OCI-M1 (cell line): ENCODE data around the gene MTHFD1L.

Experiments used
- DNase-seq: peaks from one replicate; lab custom pipeline; 2025; lab: John Stamatoyannopoulos, UW

Gene MTHFD1L

GRCh38 chr6:150934380-150934779 lies 68.9 kb downstream of the MTHFD1L start:
- DNase-seq = no peak

DNA sequence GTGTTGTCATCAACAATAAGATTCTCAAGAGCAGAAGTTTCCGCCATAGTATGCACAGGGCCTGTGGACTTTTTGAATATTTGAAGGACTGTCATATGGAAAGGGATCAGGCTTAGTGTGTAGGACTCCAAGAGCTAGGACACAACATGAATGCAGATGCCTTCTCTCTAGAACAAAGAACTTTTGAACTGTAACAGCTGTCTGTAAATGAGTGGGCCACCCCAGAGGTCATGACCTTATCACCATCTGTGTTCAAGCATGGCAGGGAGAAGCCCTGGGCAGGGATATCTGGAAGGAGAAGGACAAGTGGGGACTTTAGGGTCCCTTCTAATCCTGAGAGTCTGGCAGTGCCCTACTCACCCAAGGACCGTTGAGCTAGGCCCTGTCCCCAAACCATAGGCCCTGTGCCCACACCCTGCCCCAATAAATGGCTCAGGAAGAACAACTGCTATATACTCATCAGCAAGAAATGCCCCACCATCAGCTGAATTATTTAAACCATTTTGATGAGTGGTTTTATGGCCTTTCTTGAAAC lies 70.6 kb downstream of the MTHFD1L start:
- DNase-seq = no peak

- DNase-seq = no peak
These were observed 71.8 kb downstream of the MTHFD1L start for GRCh38 chr6:150937132-150937906.

GRCh38 chr6:150939399-150939798 lies 73.9 kb downstream of the MTHFD1L start:
- no peak for DNase-seq

DNA sequence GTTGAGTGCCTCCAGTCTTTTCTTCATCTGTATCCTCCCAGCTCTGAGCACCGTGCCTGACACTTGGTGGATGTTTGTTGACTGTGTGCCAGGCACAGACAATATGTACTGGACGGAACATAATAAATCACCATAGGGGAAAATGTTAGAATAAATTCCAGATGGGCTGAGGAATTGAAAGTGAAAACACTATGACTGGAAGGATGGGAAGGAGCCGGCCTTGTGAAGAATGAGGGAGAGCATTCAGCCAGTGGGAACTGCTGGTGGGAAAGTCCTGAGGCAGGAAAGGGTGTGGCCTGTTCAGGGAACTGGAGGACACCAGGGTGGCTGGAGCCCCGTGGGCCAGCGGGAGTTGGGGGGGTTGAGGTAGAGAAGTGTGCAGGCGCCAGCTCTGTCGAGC lies 75.4 kb downstream of the MTHFD1L start:
- DNase-seq = no peak

DNA sequence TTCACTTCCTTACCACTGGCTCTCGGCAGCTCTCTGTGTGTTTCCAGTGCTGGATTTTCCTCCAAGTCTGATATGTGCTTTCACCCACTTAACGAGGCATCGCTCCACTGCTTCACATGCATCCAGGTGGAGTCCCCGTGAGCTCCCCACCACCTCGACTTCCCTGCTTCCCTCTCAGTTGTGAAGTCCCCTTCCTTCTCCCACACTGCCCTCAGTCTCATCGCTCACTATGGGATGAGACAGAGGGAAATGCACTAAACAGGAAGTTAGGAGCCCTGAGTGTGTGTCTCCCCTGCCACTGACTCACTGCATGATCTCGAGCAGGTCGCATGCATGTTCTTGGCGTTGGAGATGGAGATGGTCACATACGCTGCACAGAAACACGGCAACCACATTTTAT lies 84.0 kb downstream of the MTHFD1L start:
- no peak for DNase-seq

DNA sequence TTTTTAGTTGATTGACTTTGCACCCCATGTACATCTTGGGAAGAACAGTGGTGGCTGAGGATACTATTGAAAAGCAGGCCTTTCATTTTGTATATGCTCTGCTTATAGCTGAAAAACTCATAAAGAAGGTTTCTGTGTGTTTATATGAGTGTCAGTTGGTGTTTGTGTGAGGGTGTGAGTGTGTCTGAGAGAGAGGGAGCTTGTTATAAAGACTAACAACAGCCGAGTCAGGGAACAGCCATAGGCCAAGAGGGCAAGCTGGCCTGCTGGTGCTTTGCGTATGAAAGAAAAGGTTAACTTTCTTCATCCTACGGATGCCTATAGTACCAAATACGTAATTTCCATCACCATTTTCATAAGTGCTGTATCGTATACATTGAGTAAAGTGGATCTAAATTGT lies 88.3 kb downstream of the MTHFD1L start:
- DNase-seq = no peak

DNA sequence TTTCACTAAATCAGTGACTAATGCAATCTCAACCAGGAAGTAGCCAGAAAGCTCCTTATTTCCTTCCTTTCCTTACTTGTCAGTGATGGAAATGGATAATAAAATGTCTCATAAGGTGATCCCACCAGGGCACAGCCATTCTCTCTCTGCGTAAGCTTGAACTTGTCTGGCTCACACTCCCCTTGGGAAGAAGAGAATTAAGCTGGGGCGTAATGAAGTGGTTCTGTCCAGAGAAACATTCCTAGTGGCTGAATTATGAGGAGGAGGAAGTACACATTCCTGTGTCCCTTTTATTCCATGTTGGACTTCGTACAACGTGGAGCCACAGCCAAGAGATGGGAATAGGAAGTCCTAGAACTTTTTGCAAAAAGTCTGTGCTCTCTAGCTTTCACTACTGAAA lies 93.7 kb downstream of the MTHFD1L start:
- DNase-seq = no peak

DNA sequence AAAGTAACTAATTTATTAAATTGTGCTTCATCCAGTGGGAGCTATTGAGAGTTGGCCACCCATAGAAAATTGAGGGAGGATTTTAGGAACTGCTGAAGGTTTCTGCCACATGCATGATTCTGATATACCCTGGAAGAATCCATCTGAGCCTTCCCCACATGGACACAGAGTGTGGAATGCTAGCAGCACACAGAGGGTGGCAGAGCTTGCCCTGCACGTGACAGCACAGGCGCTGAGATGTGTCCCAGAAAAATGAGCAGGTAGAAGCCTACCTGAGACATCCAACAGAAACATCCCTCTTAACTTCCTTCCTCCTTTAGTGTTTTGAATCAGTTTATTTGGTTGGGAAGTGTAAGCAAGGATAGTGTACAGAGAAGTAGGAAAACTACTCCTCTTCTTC lies 96.9 kb downstream of the MTHFD1L start:
- DNase-seq = no peak

- DNase-seq = no peak
These were observed 99.3 kb downstream of the MTHFD1L start for GRCh38 chr6:150964765-150965164.

DNA sequence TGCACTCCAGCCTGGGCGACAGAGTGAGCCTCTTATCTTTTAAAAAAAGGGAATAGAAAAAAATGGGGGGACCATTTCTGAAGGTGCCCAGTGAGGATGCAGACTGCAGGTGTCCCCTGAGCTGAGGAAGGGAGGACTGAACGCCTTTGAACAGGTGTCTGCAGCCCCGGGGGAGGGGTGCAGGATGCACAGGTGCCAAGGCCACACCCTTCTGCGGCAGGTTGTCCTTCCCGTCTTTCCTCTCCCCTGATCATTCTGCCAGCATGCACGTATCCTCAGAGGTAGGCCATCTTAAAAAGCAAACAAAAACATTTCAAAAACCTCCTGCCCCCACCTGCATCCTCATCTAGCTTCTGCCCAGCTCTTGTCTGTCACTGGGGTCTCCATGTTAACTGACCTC lies 101.3 kb downstream of the MTHFD1L start:
- no peak for DNase-seq

DNA sequence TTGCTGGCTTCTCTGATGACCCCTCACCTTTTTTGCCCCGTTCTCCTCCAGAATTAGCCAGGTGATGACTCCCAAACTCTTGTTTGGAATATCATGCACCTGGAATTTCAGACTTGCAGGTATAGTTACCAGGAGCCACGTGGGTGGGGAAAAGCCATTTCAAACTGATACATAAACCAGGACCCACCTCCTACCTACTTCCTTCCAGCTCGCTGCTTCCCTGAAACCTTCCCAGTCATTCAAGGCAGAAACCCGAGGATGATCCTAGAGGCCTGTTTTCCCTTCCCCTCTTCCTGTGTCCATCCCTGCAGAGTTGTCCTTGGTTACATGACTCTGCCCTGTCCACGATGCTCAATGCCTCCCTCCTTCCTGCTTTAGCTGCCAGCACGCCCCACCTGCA lies 101.9 kb downstream of the MTHFD1L start:
- no peak for DNase-seq

GRCh38 chr6:150967910-150968309 lies 102.4 kb downstream of the MTHFD1L start:
- DNase-seq = no peak

- no peak for DNase-seq
These were observed 104.4 kb downstream of the MTHFD1L start for GRCh38 chr6:150969901-150970300.

DNA sequence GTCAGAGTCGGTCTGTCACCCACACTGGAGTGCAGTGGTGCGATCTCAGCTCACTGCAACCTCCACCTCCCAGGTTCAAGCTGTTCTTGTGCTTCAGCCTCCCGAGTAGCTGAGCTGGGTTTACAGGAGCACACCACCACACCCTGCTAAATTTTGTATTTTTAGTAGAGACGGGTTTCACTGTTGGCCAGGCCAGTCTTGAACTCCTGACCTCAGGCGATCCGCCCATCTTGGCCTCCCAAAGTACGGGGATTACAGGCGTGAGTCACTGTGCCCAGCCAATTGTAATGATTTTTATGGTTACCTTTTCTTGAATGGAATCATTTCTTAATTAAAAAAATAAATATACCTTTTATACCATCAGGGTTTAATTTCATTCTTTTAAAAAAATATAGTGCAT lies 105.7 kb downstream of the MTHFD1L start:
- no peak for DNase-seq

DNA sequence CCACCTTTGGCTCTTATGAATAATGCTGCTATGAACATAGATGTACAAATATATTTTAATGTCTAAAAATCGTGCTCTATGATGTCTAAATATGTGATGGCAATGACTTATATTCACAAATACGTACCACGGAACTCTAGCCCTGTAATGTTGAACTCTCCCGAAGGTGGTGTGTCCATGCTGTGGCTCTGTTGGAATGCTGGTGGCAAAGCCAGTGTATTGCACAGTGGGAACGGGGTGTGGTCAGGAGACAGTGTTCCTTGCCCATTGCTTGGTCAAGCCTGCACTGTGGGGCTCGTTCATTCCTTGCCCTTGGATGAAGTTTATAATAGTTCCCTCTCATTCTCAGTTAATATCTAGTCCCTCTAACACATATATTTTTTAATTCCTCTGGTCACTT lies 109.6 kb downstream of the MTHFD1L start:
- no peak for DNase-seq

DNA sequence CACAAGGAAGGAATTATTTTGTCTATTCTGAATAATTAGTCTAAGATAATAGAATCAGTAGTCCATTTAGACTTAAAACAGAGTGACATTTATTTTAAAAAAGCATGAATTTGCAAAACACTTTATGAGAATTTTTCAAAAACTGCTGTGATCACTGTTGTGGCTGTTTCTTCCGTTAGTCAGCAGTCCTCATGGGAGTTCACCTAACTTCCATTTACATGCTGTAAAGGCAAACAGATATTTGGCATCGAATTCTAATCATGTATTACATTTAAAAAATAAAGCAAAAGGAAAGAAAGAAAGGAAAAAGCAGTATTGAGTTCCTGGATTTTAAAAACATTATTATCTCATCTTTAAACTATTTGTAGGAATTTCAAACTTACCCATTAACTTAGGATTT lies 111.8 kb downstream of the MTHFD1L start:
- DNase-seq = no peak

GRCh38 chr6:150978624-150979023 lies 113.1 kb downstream of the MTHFD1L start:
- DNase-seq = no peak

GRCh38 chr6:150979826-150980350 lies 114.4 kb downstream of the MTHFD1L start:
- no peak for DNase-seq

DNA sequence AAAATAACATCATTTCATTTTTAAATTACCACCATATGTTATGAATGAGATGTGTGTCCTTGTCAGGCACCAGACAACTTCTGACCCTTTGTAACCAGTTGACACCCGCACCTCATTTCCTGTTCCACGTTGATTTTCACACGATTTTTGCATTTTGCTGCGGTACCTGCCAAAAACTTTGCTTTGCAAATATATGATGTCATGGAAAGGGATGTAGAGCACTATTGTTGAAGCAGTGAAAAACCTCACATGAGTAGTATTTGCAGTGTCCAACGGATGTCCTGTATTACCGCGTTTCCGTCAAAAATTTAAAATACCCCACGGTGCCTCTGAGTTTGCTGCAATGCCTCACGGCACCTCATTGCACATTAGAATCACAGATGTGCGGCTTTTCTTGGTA lies 115.6 kb downstream of the MTHFD1L start:
- DNase-seq = no peak

DNA sequence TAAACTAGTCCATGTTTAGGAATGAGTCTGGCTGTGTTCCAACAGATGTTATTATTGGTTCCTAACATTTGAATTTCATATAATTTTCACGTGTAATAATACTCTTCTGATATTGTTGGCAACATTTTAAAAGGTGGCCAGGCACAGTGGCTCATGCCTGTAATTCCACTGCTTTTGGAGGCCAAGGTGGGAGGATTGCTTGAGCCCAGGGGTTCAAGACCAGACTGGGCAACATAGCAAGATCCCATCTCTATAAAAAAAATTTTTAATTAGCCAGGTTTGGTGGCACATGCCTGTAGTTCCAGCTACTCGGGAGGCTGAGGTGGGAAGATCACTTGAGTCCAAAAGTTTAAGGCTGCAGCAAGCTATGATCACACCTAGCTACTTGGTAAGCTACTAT lies 116.2 kb downstream of the MTHFD1L start:
- DNase-seq = no peak

DNA sequence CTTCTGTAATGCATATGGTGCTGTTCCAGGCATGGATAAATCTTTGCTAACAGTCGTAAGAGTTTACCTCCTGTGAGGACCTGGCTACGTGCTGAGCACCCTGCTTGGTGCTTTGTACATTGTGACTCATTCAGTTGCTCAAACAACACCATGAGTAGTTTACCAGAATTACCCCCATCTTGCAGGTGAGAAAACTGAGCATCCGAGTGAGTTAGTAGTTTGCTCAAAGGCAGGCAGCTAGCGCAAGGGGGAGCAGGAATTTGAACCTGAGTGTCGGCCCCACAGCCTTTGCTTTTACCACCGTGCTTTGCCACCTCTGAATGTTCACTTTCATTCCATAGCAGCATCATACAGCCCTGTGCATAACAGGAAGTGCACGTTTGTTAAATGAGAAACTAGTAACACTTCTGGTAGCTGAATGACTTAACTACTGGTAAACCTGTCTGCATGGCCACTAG lies 121.9 kb downstream of the MTHFD1L start:
- DNase-seq = no peak

DNA sequence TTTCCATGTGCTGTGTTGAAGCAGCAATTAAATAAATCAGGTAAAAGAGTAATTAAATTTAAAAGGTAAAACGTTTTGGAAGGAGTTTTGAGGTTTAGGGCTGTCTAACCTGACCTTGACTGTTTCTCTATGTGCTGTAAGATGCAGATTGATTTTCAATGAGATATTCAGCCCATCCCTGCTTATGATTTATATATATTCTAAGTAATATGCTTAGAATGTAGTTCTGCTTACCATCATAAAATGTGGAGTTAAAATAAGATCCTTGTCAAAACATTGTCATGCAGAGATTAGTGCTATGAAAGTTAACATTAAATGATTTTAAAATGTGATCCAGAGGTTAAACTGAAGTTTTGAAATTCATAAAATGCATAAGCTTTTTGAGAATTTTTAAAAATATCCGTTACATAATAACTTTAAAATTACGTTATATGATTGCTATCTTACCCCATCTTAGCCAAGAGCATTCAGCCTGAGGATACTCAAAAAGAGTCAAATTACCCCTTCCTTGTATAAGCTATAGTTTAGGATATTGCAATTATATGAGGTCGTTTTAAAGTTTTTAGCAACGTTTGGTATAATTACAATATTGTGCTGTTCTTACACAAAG lies 122.5 kb downstream of the MTHFD1L start:
- no peak for DNase-seq
